ENCODE results near the gene MGRN1. TPM values are rescaled to one million over a fixed set of nuclear protein-coding genes. Genes with fewer than 3 reads are reported as not detected.

MGRN1 gene
- total RNA-seq, 2 donors from 2014 or later, result 33.1 to 44.6 TPM

- peak; percentile 100 for DNase-seq
- ATAC-seq, result peak; percentile 92 to 93
- intact Hi-C loops (cut with DNase I), result no loop called here
These were observed 8.4 kb upstream of the MGRN1 start for GRCh38 chr16:4616047-4616811.

- intact Hi-C loops (cut with DNase I), result no loop called here
- ATAC-seq (no peak), DNase-seq (no peak)
These were observed 6.7 kb upstream of the MGRN1 start for GRCh38 chr16:4617880-4618279.

- intact Hi-C loops (cut with DNase I), result no loop called here
- DNase-seq (no peak), ATAC-seq (no peak)
These were observed 5.8 kb upstream of the MGRN1 start for GRCh38 chr16:4618645-4619418.

DNA sequence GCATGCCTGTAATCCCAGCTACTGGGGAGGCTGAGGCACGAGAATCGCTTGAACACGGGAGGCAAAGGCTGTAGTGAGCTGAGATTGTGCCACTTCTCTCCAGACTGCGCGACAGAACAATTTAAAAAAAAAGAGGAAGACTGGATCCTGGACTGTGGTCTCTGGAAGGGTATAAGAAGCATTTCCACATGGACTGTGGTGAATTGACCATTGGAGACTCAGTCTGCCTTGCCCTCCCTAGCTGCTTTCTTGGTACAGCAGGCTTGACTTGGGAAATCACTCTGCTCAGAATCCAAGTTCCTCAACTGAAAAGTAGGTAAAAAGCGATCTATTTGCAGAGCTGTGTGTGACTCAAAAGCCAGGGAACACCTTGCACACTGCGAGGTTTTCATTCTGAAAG is 1.0 kb upstream of the MGRN1 start:
- ATAC-seq (no peak), DNase-seq (no peak)
- intact Hi-C loops (cut with DNase I), result no loop called here

- peak; percentile 62 to 76 for ATAC-seq
- intact Hi-C loops (cut with DNase I), result no loop called here
- DNase-seq, result peak; percentile 77
These were observed 367 bp downstream of the MGRN1 start for GRCh38 chr16:4624827-4625559.

DNA sequence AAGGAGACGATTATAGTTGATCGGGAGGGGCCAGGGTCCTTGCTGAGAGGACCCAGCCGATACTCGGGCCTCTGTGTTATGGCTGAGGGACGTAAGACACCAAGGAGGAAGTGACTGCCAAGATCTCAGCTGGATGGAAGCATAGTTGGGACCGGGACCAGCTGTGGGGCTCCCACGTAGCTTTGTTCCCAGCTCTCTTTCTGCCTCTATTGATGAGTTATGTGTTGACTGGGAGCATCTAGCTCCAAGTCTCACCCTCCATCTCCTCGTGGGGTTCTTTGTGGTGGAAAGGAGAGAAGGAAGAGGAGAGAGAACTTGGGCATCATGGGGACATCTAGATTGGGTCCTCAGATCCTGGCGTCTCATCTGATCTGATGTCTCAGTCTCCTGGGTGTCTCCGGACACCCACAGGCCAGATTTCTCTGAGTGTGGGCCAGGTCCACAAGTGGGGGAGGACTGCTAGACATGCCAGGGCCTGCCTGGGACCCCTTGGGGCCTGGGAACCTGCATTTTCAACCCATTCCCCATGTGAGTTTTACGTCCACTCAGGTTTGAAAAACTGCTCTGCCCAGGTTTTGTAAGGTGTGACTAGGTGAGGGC is 1.0 kb downstream of the MGRN1 start:
- ATAC-seq, result peak; percentile 6 to 11

DNA sequence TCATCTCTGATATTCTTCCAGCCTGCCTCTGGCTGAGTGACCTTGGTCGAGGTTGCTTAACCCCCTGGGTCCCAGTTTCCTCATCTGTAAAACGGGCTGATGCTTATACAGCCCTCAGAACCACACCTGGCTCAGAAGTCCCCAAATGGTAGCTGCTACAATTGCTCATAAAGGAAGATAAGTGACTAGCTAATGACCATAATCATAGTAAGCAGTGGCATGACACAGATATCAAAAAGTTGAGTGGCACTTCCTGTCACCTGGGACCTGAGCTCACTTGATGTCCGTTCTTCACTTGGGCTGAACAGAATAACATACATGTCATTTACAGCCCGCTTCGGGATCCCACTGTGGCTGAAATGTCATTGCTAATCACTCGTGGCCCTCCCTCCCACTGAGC is 1.8 kb downstream of the MGRN1 start:
- DNase-seq (no peak), ATAC-seq (no peak)
- intact Hi-C loops (cut with DNase I), result no loop called here

More for the DNA sequence above, 1.0 kb downstream of the MGRN1 start:
- no peak for DNase-seq
- intact Hi-C loops (cut with DNase I), result no loop called here

DNA sequence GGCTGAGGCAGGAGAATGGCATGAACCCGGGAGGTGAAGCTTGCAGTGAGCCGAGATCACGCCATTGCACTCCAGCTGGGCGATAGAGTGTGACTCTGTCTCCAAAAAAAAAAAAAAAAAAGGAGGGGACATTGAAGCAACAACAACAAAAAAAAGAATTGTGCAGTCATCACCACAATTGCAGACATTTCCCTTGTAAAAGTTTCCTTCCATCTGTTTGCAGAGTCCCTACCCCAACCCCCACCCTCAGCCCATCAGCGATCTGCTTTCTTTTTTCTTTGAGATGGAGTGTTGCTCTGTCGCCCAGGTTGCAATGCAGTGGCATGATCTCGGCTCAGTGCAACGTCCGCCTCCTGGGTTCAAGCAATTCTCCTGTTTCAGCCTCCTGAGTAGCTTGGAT is 3.7 kb downstream of the MGRN1 start:
- no peak for DNase-seq
- no peak for ATAC-seq
- intact Hi-C loops (cut with DNase I), result no loop called here

- no peak for DNase-seq
- no peak for ATAC-seq
- intact Hi-C loops (cut with DNase I), result no loop called here
These were observed 6.8 kb downstream of the MGRN1 start for GRCh38 chr16:4631444-4631843.

GRCh38 chr16:4633910-4634635 is 9.4 kb downstream of the MGRN1 start:
- no peak for ATAC-seq
- intact Hi-C loops (cut with DNase I), result no loop called here
- no peak for DNase-seq

- DNase-seq (no peak), ATAC-seq (no peak)
- intact Hi-C loops (cut with DNase I), result no loop called here
These were observed 10.1 kb downstream of the MGRN1 start for GRCh38 chr16:4634768-4635167.

DNA sequence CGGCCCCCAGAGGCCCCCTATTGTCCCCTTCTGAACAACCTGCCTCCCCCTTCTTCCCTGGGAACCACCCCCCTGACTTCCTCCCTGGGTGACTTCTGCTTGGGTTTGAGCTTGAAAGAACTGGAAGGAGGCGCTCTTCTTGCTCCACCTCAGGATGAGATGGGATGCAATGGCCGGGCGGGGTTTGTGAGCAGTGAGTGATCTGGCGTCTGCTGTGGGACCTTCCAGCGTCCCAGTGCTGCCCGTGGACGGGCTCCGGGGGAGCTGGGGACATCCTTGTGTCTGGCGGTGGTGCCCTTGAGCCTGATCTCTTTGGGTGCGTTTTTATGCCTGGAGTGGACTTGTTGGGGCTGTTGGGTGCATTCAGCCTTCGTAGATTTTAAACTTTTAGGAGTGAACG is 11.6 kb downstream of the MGRN1 start:
- intact Hi-C loops (cut with DNase I), result no loop called here
- ATAC-seq (no peak), DNase-seq (no peak)

DNA sequence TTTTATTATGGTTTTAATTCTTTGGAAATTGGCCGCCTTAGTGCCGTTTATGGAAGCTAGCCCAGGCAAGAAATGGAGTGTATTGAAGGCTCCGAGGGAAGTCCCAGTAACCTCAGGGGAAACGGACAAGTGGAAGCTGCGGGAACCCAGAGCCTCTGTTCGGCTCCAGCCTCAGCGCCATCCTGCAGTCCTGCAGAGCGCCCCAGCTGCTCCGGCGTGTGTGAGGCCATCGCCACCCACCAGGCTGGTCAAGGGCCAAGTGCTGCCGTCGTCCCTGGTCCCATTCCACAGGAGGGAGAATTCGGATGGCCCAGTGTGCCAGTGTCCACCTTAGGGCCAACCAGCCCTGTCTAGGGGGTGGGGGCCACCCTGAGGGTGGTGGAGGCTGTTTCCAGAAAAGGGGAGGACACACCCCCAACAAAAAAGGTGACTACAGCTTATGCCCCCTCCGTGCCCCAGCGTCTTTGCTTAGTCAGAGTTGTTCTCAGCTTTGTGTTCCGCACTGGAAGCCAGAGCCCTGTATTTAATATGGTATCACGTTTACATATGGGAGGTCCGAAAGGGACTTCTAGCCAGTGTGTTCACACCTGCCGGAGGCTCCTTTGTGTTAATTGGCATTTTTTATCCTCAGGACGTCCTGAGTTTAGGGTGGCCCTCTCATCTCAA is 13.0 kb downstream of the MGRN1 start:
- DNase-seq (no peak), ATAC-seq (peak; percentile 13 to 45)
- intact Hi-C loops (cut with DNase I), result no loop called here

- no peak for ATAC-seq
- intact Hi-C loops (cut with DNase I), result no loop called here
- no peak for DNase-seq
These were observed 15.4 kb downstream of the MGRN1 start for GRCh38 chr16:4639899-4640509.

DNA sequence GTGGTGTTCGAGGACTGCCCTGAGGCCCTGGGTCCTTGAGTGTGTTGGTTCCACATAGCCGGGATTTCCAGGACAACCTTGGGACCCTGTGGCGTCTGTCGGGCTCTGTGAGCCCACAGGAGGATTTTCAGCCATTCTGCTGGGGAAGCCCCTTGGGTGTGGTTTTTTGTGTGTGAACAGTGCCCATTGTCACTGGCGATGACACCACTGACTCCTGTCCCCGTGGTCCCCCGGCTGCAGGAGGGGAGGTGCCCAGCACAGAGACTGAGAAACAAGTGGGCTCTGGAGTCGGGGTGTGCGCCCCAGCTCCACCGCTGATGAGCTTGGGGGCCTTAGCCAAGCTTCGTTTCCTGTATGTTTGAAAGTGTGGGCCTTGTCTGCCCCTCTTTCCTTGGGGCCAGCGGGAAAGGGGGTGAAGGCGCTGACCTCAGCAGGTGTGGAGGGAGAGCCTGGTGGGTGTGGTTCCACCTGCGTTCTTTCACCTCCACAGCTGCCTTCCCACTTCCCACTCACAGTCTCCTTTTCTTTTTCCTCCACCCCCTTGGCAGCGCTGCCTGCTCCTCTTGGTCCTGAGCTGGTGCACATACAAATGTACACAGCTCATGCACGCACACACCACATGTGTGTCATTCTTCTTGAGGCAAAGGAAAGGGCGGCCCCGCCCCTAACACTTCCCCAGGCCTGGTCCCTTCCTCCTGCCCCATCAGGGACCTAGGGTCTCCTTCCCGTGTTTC is 16.1 kb downstream of the MGRN1 start:
- no peak for DNase-seq
- intact Hi-C loops (cut with DNase I), result no loop called here
- peak in 1 of 2 donors; percentile 33 for ATAC-seq

- no peak for ATAC-seq
- intact Hi-C loops (cut with DNase I), result no loop called here
- DNase-seq, result no peak
These were observed 16.7 kb downstream of the MGRN1 start for GRCh38 chr16:4641306-4641687.

- DNase-seq, result no peak
- intact Hi-C loops (cut with DNase I), result no loop called here
- ATAC-seq, result no peak
These were observed 17.3 kb downstream of the MGRN1 start for GRCh38 chr16:4641895-4642294.

Measured in left cardiac atrium (tissue), 4 donors.